ENCODE measurements around the gene TEX2. TPM values are rescaled to one million over a fixed set of nuclear protein-coding genes. Genes with fewer than 3 reads are reported as not detected.

The TEX2 gene
- total and polyA plus RNA-seq, 9 of the 15 experiments (the other 6 are each of a cell fraction or from before 2014, with no cell fraction given) = 4.1 to 27.6 (median 19.3) TPM

DNA sequence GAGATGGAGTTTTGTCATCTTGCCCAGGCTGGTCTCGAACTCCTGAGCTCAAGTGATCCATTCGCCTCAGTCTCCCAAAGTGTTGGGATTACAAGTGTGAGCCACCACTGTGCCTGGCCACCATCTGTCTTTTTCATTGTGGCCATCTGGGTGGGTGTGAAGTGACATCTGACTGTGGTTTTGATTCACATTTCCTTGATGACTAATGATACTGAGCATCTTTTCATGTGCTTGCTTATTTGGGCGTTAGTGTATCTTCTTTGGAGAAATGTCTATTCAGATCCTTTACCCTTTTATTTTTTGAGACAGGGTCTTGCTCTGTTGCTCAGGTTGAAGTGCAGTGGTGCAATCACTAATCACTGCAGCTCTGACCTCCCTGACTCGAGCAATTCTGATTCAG is 79.2 kb downstream of the TEX2 start:
- Histone ChIP-seq H3K36me3 (ENCODE audit: control insufficient read depth, insufficient read depth, low read length) (peaks cover 26% of the 10 kb centered on the region), H3K9ac (ENCODE audit: insufficient read depth in 1 of 2, low read depth in 2 of 2, low read length in 2 of 2) (no peak overlapping the region), H4K20me1 (replicated peaks; ENCODE audit: control insufficient read depth, insufficient read depth, low read length) (no peaks in the 10 kb centered on the region), H3K4me1 (replicated peaks in 1 of 2; ENCODE audit: control insufficient read depth in 2 of 2, insufficient read depth in 2 of 2, low read length in 2 of 2) (no peaks in the 10 kb centered on the region), H3K9me3 (replicated peaks; ENCODE audit: control insufficient read depth, insufficient read depth, low read depth, low read length) (no peaks in the 10 kb centered on the region; the same call in 1 of the 2 replicates), H3K27me3 (ENCODE audit: control insufficient read depth in 2 of 2, insufficient read depth in 2 of 2, low read length in 2 of 2) (no peaks in the 10 kb centered on the region), H3K4me2 (ENCODE audit: insufficient read depth, low read length) (no peak overlapping the region), H3K79me2 (ENCODE audit: control insufficient read depth, insufficient read depth, low read length) (no peaks in the 10 kb centered on the region; the same call in 2 of the 3 replicates), H3K9me1 (ENCODE audit: control insufficient read depth, insufficient read depth, low read length) (no peaks in the 10 kb centered on the region), H3K27ac (ENCODE audit: extremely low read depth, low read depth, low read length) (no peak overlapping the region), H2AFZ (ENCODE audit: low read depth, low read length) (no peak overlapping the region), H3K4me3 (no peak overlapping the region)
- BruUV-seq (replicated peaks) = no TSS peak
- DNase-seq (ENCODE audit: extremely low read depth in 1 of 4, low spot score in 3 of 4) = no peak
- no peak for ATAC-seq
- TF ChIP-seq, protein P1, sequence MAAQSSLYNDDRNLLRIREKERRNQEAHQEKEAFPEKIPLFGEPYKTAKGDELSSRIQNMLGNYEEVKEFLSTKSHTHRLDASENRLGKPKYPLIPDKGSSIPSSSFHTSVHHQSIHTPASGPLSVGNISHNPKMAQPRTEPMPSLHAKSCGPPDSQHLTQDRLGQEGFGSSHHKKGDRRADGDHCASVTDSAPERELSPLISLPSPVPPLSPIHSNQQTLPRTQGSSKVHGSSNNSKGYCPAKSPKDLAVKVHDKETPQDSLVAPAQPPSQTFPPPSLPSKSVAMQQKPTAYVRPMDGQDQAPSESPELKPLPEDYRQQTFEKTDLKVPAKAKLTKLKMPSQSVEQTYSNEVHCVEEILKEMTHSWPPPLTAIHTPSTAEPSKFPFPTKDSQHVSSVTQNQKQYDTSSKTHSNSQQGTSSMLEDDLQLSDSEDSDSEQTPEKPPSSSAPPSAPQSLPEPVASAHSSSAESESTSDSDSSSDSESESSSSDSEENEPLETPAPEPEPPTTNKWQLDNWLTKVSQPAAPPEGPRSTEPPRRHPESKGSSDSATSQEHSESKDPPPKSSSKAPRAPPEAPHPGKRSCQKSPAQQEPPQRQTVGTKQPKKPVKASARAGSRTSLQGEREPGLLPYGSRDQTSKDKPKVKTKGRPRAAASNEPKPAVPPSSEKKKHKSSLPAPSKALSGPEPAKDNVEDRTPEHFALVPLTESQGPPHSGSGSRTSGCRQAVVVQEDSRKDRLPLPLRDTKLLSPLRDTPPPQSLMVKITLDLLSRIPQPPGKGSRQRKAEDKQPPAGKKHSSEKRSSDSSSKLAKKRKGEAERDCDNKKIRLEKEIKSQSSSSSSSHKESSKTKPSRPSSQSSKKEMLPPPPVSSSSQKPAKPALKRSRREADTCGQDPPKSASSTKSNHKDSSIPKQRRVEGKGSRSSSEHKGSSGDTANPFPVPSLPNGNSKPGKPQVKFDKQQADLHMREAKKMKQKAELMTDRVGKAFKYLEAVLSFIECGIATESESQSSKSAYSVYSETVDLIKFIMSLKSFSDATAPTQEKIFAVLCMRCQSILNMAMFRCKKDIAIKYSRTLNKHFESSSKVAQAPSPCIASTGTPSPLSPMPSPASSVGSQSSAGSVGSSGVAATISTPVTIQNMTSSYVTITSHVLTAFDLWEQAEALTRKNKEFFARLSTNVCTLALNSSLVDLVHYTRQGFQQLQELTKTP (IDR thresholded peaks at IDR 0.05; ENCODE audit: low read depth in 1 of 2, partially characterized antibody in 2 of 2) = no peak
- TF ChIP-seq ERF (CRISPR knock-in tag; IDR thresholded peaks at IDR 0.05) (no peak), OTX1 (CRISPR knock-in tag; IDR thresholded peaks at IDR 0.05) (no peak), ZBED1 (IDR thresholded peaks at IDR 0.05) (no peak), NBN (IDR thresholded peaks at IDR 0.05; ENCODE audit: low read depth) (no peak), TEAD2 (tag; IDR thresholded peaks at IDR 0.05) (no peak), ZNF253 (CRISPR knock-in tag; conservative IDR thresholded peaks at IDR 0.05) (no peak), NCOR1 (IDR thresholded peaks at IDR 0.05) (no peak), ZNF12 (CRISPR knock-in tag; IDR thresholded peaks at IDR 0.05) (no peak)
- TF ChIP-seq, protein P2, sequence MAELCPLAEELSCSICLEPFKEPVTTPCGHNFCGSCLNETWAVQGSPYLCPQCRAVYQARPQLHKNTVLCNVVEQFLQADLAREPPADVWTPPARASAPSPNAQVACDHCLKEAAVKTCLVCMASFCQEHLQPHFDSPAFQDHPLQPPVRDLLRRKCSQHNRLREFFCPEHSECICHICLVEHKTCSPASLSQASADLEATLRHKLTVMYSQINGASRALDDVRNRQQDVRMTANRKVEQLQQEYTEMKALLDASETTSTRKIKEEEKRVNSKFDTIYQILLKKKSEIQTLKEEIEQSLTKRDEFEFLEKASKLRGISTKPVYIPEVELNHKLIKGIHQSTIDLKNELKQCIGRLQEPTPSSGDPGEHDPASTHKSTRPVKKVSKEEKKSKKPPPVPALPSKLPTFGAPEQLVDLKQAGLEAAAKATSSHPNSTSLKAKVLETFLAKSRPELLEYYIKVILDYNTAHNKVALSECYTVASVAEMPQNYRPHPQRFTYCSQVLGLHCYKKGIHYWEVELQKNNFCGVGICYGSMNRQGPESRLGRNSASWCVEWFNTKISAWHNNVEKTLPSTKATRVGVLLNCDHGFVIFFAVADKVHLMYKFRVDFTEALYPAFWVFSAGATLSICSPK (IDR thresholded peaks at IDR 0.05; ENCODE audit: borderline replicate concordance) = no peak
- no peak for FAIRE-seq
- ChIA-PET POLR2A (interaction anchor here (1.5 kb wide), 1 partner anchor 9 kb away, joined by 4 read pairs; no protein-coding TSS in a partner anchor), CTCF (ENCODE audit: low intra/inter-chr PET ratio) (no interaction called here)
- WGBS (ENCODE audit: insufficient coverage, low coverage, missing lambda C conversion rate) = 98% methylated on average over 4 of the region's 4 CpGs
- intact Hi-C loops (cut with micrococcal nuclease) = no loop called here
- in situ Hi-C loops (cut with MboI) = no loop called here
